HG03159 (cell line): ENCODE measurements around the gene HVCN1.
"Not testable (repeated sequence)": the region's sequence is repeated elsewhere in the genome, so short reads cannot be mapped to it uniquely, and the experiment has no call there.

Experiments
- ATAC-seq: cut with Tn5 transposase; IDR thresholded peaks from one replicate; pipeline ENCODE4 v1.9.1; 2021; ENCODE audit warnings: mild to moderate bottlenecking, moderate library complexity; ENCODE audit not compliant: unreplicated experiment

Gene HVCN1, protein sequence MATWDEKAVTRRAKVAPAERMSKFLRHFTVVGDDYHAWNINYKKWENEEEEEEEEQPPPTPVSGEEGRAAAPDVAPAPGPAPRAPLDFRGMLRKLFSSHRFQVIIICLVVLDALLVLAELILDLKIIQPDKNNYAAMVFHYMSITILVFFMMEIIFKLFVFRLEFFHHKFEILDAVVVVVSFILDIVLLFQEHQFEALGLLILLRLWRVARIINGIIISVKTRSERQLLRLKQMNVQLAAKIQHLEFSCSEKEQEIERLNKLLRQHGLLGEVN

DNA sequence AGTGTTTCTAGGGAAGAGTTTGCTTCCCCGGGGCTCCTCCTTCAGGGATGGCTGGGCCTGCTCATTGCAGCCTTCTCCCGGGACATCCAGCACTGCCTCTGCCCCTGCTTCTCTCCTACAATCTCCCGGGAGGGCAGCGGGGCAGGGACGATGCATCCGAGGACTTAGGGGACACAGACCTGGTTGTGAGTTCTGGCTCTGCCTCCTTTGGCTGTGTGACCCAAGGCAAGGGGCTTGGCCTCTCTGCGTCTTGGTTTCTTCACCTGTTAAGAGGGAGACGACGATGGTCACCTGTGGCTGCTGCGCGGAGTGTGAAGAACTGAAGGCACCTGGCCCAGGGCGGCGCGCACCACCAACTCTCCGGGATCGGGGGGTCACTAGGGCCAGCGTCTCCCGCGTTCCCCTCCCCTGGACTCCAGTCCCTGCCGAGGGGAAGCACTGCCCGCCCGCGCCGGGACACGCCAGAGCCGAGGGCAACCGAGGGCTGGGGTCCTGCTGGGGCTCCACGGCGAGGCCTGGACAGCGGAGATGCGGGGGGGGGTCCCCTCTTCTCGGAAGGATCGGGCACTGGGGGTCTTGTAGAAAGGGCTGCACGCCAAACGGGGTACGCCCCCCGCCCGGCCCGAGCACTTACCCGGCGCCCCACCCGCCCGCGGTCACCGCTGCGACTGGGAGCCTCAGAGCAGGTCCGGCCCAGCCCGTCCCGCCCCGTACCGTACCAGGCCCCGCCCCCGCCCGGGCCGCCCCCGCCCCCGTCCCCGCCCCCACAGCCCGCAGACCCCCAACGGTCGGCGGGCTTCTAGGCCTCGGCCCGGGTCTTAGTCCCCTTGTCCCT lies at the start of gene HVCN1:
TSS of gene HVCN1 (minus strand) at position 670 of the 835 bp plus-strand sequence. CDS start 5,870 bp downstream, outside the sequence.
- ATAC-seq, result peak; percentile 37

DNA sequence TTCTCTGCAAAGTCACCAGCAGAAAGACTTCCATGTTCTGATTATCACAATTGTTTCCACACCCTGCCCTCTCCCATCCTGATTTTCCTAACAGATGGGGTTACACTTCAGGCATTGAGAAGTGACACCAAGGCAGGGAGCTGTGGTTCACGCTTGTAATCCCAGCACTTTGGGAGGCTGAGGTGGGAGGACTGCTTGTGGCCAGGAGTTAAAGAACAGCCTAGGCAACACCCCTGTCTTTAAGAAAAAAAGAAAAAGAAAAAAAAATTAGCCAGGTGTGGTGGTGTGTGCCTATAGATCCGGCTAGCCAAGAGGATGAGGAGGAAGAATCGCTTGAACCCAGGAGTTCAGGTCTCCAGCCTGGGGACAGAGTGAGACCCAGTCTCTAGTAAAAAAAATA lies 48.6 kb upstream of the HVCN1 start:
- ATAC-seq, result no peak

DNA sequence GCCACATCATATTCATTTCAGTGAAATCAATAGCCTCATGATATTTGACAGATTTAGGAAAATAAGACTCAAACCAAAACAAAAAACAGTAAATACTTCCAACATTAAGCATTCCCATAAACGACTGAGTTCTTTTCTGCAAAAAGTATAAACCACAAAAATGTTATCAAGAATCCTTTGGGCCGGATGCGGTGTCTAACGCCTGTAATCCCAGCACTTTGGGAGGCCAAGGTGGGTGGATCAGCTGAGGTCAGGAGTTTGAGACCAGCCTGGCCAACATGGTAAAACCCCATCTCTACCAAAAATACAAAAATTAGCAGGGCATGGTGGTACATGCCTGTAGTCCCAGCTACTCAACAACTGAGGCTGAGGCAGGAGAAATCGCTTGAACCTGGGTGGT lies 48.1 kb upstream of the HVCN1 start:
- ATAC-seq, result not testable (repeated sequence)

DNA sequence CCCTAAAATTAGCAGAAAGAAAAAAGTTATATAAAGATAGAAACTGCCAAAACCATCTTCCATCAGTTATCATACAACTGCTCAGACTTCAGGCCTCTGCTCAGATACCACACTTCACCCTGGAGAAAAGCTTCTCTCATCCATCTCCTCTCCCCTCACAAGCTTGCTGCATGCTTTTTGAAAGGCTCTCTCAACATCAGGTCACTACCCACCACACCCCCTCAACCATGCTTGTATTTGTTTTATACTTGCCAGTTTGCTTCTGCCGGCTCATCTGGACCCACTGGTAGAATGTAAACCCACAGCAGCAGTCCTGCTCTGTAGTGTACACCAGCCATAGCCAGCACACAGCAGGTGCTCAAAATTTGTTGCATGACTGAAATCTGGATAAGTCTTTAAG lies 45.0 kb upstream of the HVCN1 start:
- ATAC-seq, result no peak

DNA sequence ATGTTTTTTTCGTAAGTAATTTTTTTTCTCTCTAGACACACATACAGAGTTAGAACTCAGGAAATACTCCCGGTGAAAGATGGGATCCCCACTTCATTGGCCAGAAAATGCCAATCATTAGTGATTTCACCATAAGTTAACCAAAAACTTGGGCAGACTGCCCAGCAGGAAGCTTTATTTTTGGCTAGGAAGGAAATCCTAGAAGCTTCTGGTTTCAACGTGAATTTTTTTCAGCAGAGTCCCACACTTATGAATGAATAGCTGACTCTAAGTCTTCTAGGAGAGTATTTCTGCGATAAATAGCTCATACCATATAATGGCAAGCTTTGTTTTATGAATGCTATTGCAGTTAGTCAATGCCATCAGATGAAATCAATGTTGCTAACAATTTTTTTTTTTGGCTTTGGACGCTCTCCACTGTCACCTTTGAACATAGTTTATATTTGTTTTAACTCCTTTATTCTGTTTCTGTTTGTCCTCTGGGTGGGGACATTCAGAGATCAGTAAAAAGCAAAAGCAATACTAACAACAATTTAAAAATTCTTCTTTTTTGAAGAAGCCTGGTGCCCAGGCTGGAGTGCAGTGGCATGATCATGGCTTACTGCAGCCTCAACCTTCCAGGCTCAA lies 44.3 kb upstream of the HVCN1 start:
- no peak for ATAC-seq

DNA sequence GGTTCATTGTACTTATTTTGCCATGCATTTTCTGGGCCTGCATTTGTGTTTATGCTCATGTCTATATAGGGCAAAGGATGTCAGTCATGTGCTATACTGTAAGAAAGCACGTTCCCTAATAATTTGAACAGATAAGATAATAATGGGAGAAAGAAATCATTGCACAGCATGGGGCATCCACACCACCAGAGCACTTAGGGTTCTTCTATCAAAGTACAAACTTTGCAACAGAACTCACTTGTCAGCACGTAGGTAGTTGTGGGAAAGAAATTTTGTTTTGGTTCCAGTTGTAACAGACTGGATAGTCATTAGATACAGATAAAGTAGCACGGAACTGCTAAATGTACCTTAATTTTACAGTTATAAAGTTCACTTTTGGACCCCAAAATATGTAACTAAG lies 43.7 kb upstream of the HVCN1 start:
- ATAC-seq, result no peak

DNA sequence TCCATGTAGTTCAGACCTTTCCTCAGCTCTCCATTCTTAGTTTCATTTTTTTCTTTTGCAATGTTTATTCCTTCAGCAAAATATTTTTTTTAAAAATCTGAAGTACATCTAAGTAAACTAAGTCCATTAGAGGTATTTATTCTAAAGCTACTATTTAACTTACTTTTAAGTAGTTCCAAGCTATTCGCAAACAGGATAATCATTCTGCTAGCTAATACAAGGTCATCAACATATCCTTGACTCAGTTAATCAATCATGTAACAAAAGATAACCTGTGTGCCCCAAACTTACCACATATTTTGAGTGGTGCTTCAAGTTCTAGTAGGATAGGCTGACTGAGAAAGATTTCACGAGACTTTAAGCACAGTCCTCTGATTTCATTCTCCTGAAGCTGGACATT lies 42.6 kb upstream of the HVCN1 start:
- no peak for ATAC-seq

DNA sequence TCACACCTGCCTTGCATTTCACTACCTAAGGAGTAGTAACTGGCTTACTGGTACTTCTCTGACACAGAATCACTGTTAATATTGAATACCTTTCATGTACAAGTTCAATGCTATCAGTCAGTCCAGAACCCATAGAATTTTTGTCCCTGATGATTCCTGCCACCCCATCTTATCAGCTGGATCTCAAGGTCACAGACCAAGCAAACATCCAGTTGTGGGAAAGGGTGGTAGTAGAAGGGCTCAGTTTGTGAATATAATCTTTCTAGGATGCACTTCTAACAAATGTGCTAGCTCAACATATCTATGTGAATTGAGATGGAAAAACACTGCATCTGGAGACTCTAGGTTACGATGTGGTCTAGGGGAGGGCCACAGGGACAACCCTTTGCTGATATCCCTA lies 39.7 kb upstream of the HVCN1 start:
- ATAC-seq, result no peak

DNA sequence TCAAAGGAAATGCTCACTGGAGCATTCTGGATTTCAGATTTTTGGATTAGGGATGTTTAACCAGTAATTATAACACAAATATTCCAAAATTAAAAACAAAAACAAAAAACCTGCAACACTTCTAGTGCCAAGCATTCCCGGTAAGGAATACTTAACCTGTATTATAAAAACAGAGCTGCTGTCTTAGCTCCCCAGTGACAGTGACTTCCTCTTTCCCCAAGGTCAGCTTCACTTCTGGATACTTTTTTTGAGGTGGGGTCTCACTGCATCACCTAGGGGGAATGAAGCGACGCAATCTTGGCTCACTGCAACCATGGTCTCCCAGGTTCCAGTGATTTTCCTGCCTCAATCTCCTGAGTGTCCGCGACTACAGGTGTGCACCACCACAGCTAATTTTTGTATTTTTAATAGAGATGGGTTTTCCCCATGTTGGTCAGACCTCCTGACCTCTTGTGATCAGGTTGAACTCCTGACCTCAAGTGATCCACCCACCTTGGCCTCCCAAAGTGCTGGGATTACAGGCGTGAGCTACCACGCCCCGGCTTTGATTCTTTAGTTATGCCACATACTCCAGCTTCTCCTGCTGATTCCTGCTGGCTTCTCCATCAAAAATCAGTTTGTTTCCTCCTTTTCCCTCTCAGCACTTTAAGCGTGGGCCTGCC lies 37.9 kb upstream of the HVCN1 start:
- no peak for ATAC-seq

DNA sequence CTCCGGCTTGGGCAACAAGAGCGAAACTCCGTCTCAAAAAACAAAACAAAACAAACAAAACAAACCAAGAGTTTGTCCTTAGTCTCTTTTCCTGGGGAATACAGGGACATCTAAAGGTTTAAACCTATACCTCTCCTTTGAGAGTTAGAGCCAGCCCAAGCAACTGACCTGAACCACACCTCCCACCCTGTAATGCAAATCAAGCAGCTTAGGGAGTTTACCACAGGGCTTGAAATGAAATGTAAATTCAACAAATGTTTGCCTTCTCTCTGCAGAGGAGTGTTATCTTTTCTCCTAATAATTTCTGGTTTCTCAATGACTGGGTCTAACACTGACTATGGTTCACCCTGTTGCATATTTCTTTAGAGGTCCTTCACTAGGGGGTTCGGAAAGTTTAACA lies 37.1 kb upstream of the HVCN1 start:
- no peak for ATAC-seq

DNA sequence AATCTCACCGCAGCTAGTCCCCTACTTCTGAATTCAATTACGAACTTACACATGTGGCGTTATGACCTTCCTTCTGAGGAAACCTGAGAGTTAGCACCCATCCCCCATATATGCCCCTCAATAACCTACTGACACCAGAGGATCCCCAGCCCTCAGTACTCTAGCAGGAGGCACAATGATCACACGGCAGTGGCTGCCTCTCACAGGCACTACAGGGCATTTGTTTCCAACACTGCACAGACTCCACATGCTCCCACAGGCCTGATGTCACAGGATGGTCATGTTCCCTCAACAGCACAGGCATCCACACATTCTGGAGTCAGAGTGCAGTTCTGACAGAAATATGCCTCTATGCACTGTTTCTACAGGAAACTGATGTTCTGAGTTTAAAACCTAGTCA lies 36.4 kb upstream of the HVCN1 start:
- no peak for ATAC-seq

DNA sequence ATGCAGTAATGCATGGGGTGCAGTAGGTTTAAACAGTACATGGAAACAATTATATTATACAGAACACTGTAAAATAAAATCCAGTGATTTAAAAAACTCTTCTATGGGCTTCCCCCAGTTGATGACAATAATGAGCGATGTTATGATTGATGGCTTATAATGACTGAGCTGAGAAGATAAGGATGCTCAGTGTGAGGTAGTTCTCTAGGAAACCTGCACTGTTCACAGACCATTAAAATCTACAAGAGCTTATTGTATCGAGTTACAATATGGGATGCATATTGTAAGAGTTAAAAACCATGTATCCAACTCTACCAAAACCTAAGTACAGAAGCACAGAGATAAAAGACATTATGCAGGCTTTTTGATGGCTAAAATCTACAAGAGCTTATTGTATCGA lies 34.0 kb upstream of the HVCN1 start:
- not testable (repeated sequence) for ATAC-seq

DNA sequence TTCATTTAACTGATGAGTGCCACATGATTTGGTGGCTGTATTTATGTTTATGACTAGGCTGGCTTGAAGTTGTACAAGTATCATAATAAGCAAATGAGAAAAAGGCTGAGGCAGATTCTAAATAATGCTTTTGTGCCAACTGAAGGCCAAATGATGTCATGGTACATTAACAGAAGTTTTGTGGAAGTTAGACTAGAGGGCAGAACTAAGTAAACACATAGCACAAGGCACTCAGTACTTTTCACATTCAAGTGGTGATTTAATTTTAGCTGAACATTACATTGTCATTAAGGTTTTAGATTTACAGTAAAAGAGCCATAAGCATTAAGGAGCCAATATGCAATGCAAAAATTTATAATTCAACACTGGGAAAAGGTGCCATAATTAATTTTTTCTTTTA lies 32.7 kb upstream of the HVCN1 start:
- ATAC-seq, result no peak

DNA sequence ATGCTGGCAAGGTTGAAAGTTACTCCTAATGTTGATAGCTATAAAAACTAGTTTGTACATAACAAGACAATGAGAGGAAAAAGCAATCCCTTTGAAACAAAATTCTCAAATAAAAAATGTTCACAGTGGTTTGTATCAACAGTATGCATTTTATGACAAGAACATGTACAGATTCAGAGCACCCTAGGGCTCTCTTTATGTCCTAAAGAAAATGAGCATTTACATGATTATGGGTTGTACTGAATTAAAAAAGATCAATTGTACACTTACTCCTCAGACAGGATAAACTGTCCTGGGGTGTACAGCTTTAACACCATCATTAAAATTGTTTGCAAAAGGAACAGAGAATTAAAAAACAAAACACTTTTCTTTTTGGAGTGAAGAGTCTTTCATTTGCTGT lies 31.6 kb upstream of the HVCN1 start:
- ATAC-seq, result no peak

DNA sequence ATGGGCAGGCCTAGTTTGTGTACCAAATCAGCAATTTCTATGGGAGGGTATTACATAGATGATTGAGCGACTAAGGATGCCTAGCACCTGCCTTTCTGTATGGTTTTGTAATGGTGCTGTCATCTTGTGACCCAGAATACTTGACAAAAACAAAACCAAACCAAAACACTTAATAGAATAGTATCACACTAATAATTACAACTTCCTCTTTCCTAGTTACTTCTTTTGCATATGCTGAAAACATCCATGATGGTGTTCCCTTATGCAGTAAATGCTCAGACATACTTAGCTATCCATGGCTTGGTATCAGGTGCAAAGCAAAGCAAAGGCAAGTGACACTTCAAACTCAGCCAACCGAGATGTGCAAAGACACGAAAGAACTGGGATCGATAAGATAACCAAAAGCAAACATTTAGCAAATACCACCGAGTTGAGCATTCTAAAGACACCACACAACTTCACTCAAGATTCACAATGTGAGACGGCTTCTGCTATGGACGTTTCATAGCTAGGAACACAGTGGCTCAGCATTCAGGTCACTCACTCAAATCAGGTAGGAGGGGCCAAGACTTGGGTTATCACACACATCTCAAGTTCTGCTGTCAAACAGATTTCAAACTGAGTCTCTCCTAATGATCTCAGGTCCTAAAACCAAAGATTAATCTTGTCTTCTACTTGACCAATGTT lies 29.4 kb upstream of the HVCN1 start:
- ATAC-seq, result no peak

DNA sequence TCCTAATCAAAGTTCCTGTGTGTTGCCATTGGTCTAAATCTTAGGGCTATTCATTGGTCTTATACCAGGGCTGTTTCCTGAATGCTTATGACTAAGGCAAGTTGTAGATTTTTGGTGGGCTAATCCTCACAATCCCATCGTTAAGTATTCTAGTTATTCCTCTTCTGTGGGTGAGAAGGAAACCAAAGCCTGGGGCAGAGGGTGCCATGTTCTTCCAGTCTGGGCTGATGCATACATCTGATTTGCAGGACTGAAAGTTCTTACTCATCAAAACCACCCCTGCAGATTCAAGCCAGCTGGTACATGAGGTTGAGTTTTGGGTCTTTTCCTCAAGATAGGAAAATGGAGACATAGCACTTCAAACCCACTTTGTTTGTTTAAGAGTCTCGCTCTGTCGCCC lies 28.1 kb upstream of the HVCN1 start:
- no peak for ATAC-seq

DNA sequence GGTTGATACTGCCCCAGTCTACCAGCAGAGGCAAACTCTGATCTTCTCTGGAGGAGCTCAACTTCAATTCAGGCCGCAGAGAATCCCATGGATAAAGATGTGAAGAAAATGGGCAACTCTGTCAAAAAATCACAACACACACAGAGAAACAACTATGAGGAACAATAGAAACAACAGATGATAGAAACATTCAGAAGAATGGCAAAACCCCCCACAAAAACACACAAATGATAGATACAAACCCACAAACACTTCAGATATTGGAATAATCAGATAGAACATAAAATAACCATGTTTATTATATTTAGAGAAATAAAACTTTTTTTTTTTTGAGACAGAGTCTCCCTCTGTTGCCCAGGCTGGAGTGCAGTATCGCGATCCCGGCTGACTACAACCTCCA lies 20.0 kb upstream of the HVCN1 start:
- no peak for ATAC-seq

DNA sequence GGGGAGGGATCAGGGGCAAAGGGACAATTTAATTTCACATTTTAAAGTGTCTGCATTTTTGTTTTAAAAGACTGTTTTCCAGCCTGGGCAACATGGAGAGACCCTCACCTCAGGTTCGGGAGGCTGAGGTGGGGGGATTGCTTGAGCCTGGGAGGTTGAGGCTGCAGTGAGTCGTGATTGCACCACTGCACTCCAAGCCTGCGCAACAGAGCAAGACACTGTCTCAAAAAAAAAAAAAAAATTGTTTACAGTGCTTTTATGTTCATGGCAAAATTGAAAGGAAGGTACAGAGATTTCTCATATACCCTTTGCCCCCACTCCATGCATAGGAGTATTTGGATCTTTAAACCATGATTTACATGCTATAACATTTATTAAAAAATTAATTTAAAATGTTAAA lies 16.4 kb upstream of the HVCN1 start:
- no peak for ATAC-seq

DNA sequence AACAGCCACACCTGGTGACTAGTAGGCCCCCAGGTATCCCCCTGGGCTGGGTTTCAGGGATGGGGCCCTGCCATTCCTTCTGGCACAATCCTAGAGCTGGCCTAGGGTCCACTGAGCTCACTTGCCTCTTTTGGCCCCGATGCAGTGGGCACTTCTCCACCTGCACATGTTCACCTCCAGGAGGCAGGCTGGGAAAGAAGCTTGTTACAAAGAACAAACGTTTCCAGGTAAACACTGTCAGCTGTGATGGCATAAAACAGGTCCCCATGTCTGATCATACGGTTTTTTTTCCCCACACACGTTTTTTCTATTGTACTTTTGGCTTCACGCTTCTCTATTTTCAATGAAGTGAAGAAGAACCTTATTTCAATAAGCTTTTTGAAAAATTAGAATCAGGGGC lies 15.8 kb upstream of the HVCN1 start:
- ATAC-seq, result no peak

DNA sequence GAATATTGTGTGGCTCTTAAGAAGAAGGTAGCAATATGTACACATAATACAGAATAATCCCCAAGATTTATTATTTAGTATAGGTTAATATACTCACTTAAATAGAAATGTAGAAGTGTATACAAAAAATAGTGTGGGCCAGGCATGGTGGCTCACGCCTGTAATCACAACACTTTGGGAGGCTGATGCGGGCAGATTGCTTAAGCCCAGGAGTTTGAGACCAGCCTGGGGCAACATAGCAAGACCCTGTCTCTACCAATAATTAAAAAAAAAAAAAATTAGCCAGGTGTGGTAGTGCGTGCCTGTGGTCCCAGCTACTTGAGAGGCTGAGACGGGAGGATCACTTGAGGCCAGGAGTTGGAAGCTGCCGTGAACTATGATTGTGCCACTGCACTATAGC lies 15.3 kb upstream of the HVCN1 start:
- no peak for ATAC-seq

DNA sequence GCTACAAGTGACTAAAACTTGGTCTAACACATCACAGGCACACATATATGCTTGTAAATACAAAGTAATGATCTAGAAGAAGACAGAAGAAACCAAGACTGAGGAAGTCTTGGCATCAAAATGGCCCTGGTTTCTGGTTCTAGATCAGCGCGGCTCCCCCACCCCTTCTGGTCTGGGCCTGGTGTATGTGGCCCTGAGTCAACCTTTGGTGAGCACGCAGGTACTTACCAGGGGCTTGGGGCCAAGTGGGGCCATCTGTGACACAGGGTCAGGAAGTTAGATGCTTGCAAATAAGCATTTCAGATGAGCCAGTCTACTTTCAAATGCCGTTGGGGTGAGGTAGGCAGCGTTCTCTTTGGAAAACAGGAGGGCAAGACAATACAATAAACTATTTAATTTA lies 13.2 kb upstream of the HVCN1 start:
- no peak for ATAC-seq
